ENCODE results near the gene NPAS2.

NPAS2 gene

GRCh38 chr2:100988630-100989417 is 168.9 kb downstream of the NPAS2 start:
- Histone ChIP-seq H2AK5ac (ENCODE audit: low read length) (no peak overlapping the region), H3K27ac (ENCODE audit: low read depth, low read length) (no peak overlapping the region), H3K23ac (ENCODE audit: low read length) (no peak overlapping the region), H2AFZ (ENCODE audit: insufficient read depth, low read length, poor library complexity) (no peak overlapping the region), H4K91ac (ENCODE audit: low read depth, low read length) (no peak overlapping the region), H3K14ac (ENCODE audit: low read length) (no peak overlapping the region), H3K18ac (ENCODE audit: low read length) (no peak overlapping the region), H3K9me3 (ENCODE audit: insufficient read depth, low read depth, low read length) (no peaks in the 10 kb centered on the region), H3K79me2 (ENCODE audit: control insufficient read depth, insufficient read depth, low read length, poor library complexity) (no peaks in the 10 kb centered on the region), H3K4ac (ENCODE audit: low read depth, low read length) (no peak overlapping the region), H3K36me3 (ENCODE audit: control insufficient read depth in 1 of 2, insufficient read depth in 2 of 2, low read length in 2 of 2) (no peaks in the 10 kb centered on the region), H2BK5ac (ENCODE audit: low read depth, low read length, poor library complexity) (no peak overlapping the region), H4K12ac (ENCODE audit: low read depth, low read length) (no peak overlapping the region), H3K79me1 (ENCODE audit: low read length) (no peaks in the 10 kb centered on the region), H3K4me2 (ENCODE audit: low read length) (no peak overlapping the region), H2BK120ac (ENCODE audit: insufficient read depth, low read length, poor library complexity) (no peak overlapping the region), H3K4me3 (ENCODE audit: low read depth, low read length) (no peak overlapping the region), H3K9ac (ENCODE audit: low read length) (no peak overlapping the region), H2BK12ac (ENCODE audit: low read length) (no peak overlapping the region), H4K8ac (ENCODE audit: low read depth, low read length) (no peak overlapping the region), H3K27me3 (ENCODE audit: insufficient read depth, low read length) (no peaks in the 10 kb centered on the region), H3K4me1 (ENCODE audit: control insufficient read depth in 1 of 2, insufficient read depth in 2 of 2, low read length in 2 of 2) (peaks cover 0 to 3% of the 10 kb centered on the region in 2 experiments)
- DNase-seq = peak; percentile 17 to 38
- WGBS (ENCODE audit: extremely low coverage, insufficient coverage, insufficient read length) = no CpG with 5 or more reads among the region's 8 CpGs

- H3K36me3 ChIP-seq (ENCODE audit: control insufficient read depth in 1 of 2, insufficient read depth in 2 of 2, low read length in 2 of 2) = no peaks in the 10 kb centered on the region
- no peak overlapping the region for H2BK120ac ChIP-seq (ENCODE audit: insufficient read depth, low read length, poor library complexity)
- no peak overlapping the region for H4K12ac ChIP-seq (ENCODE audit: low read depth, low read length)
- H4K91ac ChIP-seq (ENCODE audit: low read depth, low read length) = no peak overlapping the region
- H3K79me2 ChIP-seq (ENCODE audit: control insufficient read depth, insufficient read depth, low read length, poor library complexity) = no peaks in the 10 kb centered on the region
- H4K8ac ChIP-seq (ENCODE audit: low read depth, low read length) = no peak overlapping the region
- no peak overlapping the region for H3K14ac ChIP-seq (ENCODE audit: low read length)
- H3K9me3 ChIP-seq (ENCODE audit: insufficient read depth, low read depth, low read length) = no peaks in the 10 kb centered on the region
- no peak overlapping the region for H3K18ac ChIP-seq (ENCODE audit: low read length)
- H3K4me2 ChIP-seq (ENCODE audit: low read length) = no peak overlapping the region
- no peak overlapping the region for H2AK5ac ChIP-seq (ENCODE audit: low read length)
- no peak overlapping the region for H3K27ac ChIP-seq (ENCODE audit: low read depth, low read length)
- H3K4me3 ChIP-seq (ENCODE audit: low read depth, low read length) = no peak overlapping the region
- H2BK5ac ChIP-seq (ENCODE audit: low read depth, low read length, poor library complexity) = no peak overlapping the region
- no CpG with 5 or more reads among the region's 3 CpGs for WGBS (ENCODE audit: extremely low coverage, insufficient coverage, insufficient read length)
- H3K4me1 ChIP-seq (ENCODE audit: control insufficient read depth in 1 of 2, insufficient read depth in 2 of 2, low read length in 2 of 2) = peaks cover 0 to 3% of the 10 kb centered on the region in 2 experiments
- no peaks in the 10 kb centered on the region for H3K79me1 ChIP-seq (ENCODE audit: low read length)
- no peak overlapping the region for H2BK12ac ChIP-seq (ENCODE audit: low read length)
- H3K9ac ChIP-seq (ENCODE audit: low read length) = no peak overlapping the region
- H2AFZ ChIP-seq (ENCODE audit: insufficient read depth, low read length, poor library complexity) = no peak overlapping the region
- H3K23ac ChIP-seq (ENCODE audit: low read length) = no peak overlapping the region
- H3K27me3 ChIP-seq (ENCODE audit: insufficient read depth, low read length) = no peaks in the 10 kb centered on the region
- peak; percentile 79 to 85 for DNase-seq
- no peak overlapping the region for H3K4ac ChIP-seq (ENCODE audit: low read depth, low read length)
Observed at GRCh38 chr2:100989666-100990065, 169.7 kb downstream of the NPAS2 start.

- no peak overlapping the region for H3K23ac ChIP-seq (ENCODE audit: low read length)
- no peak overlapping the region for H3K27ac ChIP-seq (ENCODE audit: low read depth, low read length)
- no peak overlapping the region for H2BK5ac ChIP-seq (ENCODE audit: low read depth, low read length, poor library complexity)
- H3K79me2 ChIP-seq (ENCODE audit: control insufficient read depth, insufficient read depth, low read length, poor library complexity) = no peaks in the 10 kb centered on the region
- no peak overlapping the region for H3K4ac ChIP-seq (ENCODE audit: low read depth, low read length)
- H3K27me3 ChIP-seq (ENCODE audit: insufficient read depth, low read length) = no peaks in the 10 kb centered on the region
- no peak overlapping the region for H3K4me2 ChIP-seq (ENCODE audit: low read length)
- H4K91ac ChIP-seq (ENCODE audit: low read depth, low read length) = no peak overlapping the region
- no peak overlapping the region for H2AK5ac ChIP-seq (ENCODE audit: low read length)
- no peaks in the 10 kb centered on the region for H3K9me3 ChIP-seq (ENCODE audit: insufficient read depth, low read depth, low read length)
- H3K79me1 ChIP-seq (ENCODE audit: low read length) = no peaks in the 10 kb centered on the region
- H3K36me3 ChIP-seq (ENCODE audit: control insufficient read depth in 1 of 2, insufficient read depth in 2 of 2, low read length in 2 of 2) = no peaks in the 10 kb centered on the region
- no peak overlapping the region for H2BK120ac ChIP-seq (ENCODE audit: insufficient read depth, low read length, poor library complexity)
- no peak overlapping the region for H3K9ac ChIP-seq (ENCODE audit: low read length)
- no peak overlapping the region for H4K12ac ChIP-seq (ENCODE audit: low read depth, low read length)
- no peak overlapping the region for H2AFZ ChIP-seq (ENCODE audit: insufficient read depth, low read length, poor library complexity)
- no peak for DNase-seq
- peaks cover 0 to 3% of the 10 kb centered on the region in 2 experiments for H3K4me1 ChIP-seq (ENCODE audit: control insufficient read depth in 1 of 2, insufficient read depth in 2 of 2, low read length in 2 of 2)
- no peak overlapping the region for H2BK12ac ChIP-seq (ENCODE audit: low read length)
- no peak overlapping the region for H3K18ac ChIP-seq (ENCODE audit: low read length)
- WGBS (ENCODE audit: extremely low coverage, insufficient coverage, insufficient read length) = no CpG with 5 or more reads among the region's 9 CpGs
- no peak overlapping the region for H3K14ac ChIP-seq (ENCODE audit: low read length)
- no peak overlapping the region for H4K8ac ChIP-seq (ENCODE audit: low read depth, low read length)
- H3K4me3 ChIP-seq (ENCODE audit: low read depth, low read length) = no peak overlapping the region
Observed at GRCh38 chr2:100990166-100990565, 170.2 kb downstream of the NPAS2 start.

GRCh38 chr2:100990650-100991403 is 170.9 kb downstream of the NPAS2 start:
- Histone ChIP-seq H3K79me2 (ENCODE audit: control insufficient read depth, insufficient read depth, low read length, poor library complexity) (no peaks in the 10 kb centered on the region), H3K4ac (ENCODE audit: low read depth, low read length) (no peak overlapping the region), H3K4me3 (ENCODE audit: low read depth, low read length) (no peak overlapping the region), H3K23ac (ENCODE audit: low read length) (no peak overlapping the region), H3K4me1 (ENCODE audit: control insufficient read depth in 1 of 2, insufficient read depth in 2 of 2, low read length in 2 of 2) (peaks cover 2 to 3% of the 10 kb centered on the region in 2 experiments), H3K18ac (ENCODE audit: low read length) (no peak overlapping the region), H2BK5ac (ENCODE audit: low read depth, low read length, poor library complexity) (no peak overlapping the region), H2AK5ac (ENCODE audit: low read length) (no peak overlapping the region), H3K14ac (ENCODE audit: low read length) (no peak overlapping the region), H3K9ac (ENCODE audit: low read length) (no peak overlapping the region), H2BK12ac (ENCODE audit: low read length) (no peak overlapping the region), H3K79me1 (ENCODE audit: low read length) (no peaks in the 10 kb centered on the region), H3K4me2 (ENCODE audit: low read length) (no peak overlapping the region), H2AFZ (ENCODE audit: insufficient read depth, low read length, poor library complexity) (no peak overlapping the region), H4K12ac (ENCODE audit: low read depth, low read length) (no peak overlapping the region), H3K9me3 (ENCODE audit: insufficient read depth, low read depth, low read length) (no peaks in the 10 kb centered on the region), H2BK120ac (ENCODE audit: insufficient read depth, low read length, poor library complexity) (no peak overlapping the region), H4K8ac (ENCODE audit: low read depth, low read length) (no peak overlapping the region), H4K91ac (ENCODE audit: low read depth, low read length) (no peak overlapping the region), H3K27ac (ENCODE audit: low read depth, low read length) (no peak overlapping the region), H3K36me3 (ENCODE audit: control insufficient read depth in 1 of 2, insufficient read depth in 2 of 2, low read length in 2 of 2) (no peaks in the 10 kb centered on the region), H3K27me3 (ENCODE audit: insufficient read depth, low read length) (no peaks in the 10 kb centered on the region)
- DNase-seq = no peak
- WGBS (ENCODE audit: extremely low coverage, insufficient coverage, insufficient read length) = no CpG with 5 or more reads among the region's 24 CpGs
